AG04450 (cell line): ENCODE data around the gene TMEM273. TPM values are rescaled to one million over a fixed set of nuclear protein-coding genes. Genes with fewer than 3 reads are reported as not detected.

ENCODE experiments used
- CTCF ChIA-PET: fragments of 300-600, 350-600 bp; formaldehyde crosslinking; extraction: SDS; loops from one replicate; lab custom pipeline; 2022; ENCODE audit warnings: antibody characterized with exemption, inconsistent platforms; lab: Charles Lee
- POLR2A ChIA-PET: fragments of 350-600 bp; formaldehyde crosslinking; extraction: SDS; loops from one replicate; lab custom pipeline; 2021; ENCODE audit warnings: antibody characterized with exemption, inconsistent platforms; lab: Yijun Ruan, JAX
- DNase-seq: peaks from one replicate; pipeline ENCODE4 v3.0.0-alpha.2; 2011; ENCODE audit warnings: low read depth, low spot score
- H3K27ac ChIP-seq: one replicate; pipeline ENCODE4 v1.5.1; 2012; ENCODE audit warnings: low read depth, low read length, control low read depth
- H3K27me3 ChIP-seq: one replicate; pipeline ENCODE4 v1.6.0; 2012; ENCODE audit warnings: low read length; ENCODE audit not compliant: control insufficient read depth, insufficient read depth
- H3K4me3 ChIP-seq: 2 replicates; pipeline ENCODE4 v1.5.1; 2011; ENCODE audit warnings: mild to moderate bottlenecking, low read depth, low read length, control low read depth
- H3K9me3 ChIP-seq: 2 replicates; pipeline ENCODE4 v1.5.1; 2012; ENCODE audit warnings: low read length; ENCODE audit not compliant: control insufficient read depth, insufficient read depth
- polyA plus RNA-seq: library from polyadenylated mRNA; depleted of rRNA; stranded (reverse); fragments of >200 nt; gene quantifications from 2 replicates; pipeline ENCODE4 v1.2.3, GENCODE V29; 2011
- TF ChIP-seq, protein P1 (sequence below): IDR thresholded peaks from 2 replicates; pipeline ENCODE4 v1.5.1; 2011; ENCODE audit warnings: low read depth, low read length, control low read depth, inconsistent platforms

Gene TMEM273
- polyA plus RNA-seq, 1 experiment, result not detected

DNA sequence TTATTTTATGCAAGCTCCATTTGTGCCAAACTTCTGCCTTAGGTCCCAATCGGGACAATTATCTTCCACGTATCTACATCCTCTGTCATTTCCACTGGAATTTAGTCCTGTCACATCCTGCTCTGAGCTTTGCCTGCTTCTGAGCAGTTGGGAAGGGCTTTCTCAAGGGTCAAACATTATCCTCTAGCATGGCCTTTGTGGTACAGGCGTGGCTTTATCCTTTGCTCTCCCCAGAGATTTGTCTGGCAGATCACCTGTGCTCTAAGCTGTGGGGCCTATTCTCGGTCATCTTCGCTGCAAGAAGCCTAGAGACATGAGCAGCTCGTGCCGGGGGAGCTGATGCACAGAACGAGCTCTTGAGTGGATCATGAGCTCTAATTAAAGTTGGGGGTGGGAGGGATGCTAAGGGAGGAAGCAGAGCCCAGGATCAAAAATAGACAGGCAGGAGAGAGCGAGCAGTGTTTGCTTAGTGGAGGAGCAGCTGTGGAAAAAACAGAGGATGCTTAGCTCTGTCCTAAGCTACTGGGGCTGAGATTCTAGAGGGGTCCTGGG is 19.8 kb upstream of the TMEM273 start:
- TF ChIP-seq, protein P1, sequence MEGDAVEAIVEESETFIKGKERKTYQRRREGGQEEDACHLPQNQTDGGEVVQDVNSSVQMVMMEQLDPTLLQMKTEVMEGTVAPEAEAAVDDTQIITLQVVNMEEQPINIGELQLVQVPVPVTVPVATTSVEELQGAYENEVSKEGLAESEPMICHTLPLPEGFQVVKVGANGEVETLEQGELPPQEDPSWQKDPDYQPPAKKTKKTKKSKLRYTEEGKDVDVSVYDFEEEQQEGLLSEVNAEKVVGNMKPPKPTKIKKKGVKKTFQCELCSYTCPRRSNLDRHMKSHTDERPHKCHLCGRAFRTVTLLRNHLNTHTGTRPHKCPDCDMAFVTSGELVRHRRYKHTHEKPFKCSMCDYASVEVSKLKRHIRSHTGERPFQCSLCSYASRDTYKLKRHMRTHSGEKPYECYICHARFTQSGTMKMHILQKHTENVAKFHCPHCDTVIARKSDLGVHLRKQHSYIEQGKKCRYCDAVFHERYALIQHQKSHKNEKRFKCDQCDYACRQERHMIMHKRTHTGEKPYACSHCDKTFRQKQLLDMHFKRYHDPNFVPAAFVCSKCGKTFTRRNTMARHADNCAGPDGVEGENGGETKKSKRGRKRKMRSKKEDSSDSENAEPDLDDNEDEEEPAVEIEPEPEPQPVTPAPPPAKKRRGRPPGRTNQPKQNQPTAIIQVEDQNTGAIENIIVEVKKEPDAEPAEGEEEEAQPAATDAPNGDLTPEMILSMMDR, result no peak
- CTCF ChIA-PET, result no interaction called here

DNA sequence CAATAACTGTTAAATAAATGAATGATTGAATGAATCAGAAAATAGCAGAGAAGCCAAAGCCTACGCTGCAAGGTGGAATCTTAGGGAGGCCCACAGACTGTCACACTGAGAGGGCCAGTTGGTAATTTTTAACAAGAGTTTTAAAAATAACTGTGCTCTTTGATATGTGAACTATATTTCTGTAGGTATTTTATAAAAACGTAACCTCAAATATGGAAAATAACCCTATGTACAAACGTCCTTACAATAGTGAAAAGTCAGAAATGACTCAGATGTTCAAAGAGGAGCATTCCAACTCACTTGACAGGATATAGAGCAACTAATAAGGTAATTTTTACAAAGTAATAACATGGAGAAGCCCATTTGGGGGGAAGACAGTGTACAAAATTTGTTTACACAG is 18.9 kb upstream of the TMEM273 start:
- H3K9me3 ChIP-seq, result no peaks in the 10 kb centered on the region
- TF ChIP-seq, protein P1, result no peak
- POLR2A ChIA-PET, result no interaction called here
- no peak overlapping the region for H3K27ac ChIP-seq
- no peak for DNase-seq
- no peak overlapping the region for H3K4me3 ChIP-seq
- peaks cover 26% of the 10 kb centered on the region for H3K27me3 ChIP-seq
- CTCF ChIA-PET, result no interaction called here

More for the DNA sequence above, 19.8 kb upstream of the TMEM273 start:
- Histone ChIP-seq H3K9me3 (no peaks in the 10 kb centered on the region), H3K27me3 (peaks cover 28% of the 10 kb centered on the region), H3K27ac (no peak overlapping the region), H3K4me3 (no peak overlapping the region)
- POLR2A ChIA-PET, result no interaction called here
- DNase-seq, result no peak

DNA sequence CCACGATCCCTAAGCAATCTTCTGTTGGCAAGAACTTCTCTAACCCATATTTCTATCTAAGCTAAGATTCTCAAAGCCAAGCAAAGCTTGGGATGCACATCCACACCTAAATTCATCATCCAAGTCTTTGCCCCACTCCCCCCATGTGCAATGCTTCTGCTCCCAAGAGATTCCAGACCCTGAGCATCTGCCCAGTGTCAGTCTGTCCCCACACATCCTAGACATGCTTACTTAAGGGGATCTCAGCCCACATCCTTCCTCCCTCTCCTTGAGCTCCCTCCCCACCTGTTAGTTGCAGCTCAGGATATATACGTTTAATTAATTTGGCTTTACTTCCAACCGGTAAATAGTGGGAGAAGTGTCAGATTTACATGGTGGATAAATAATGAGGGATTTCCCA is 17.0 kb upstream of the TMEM273 start:
- TF ChIP-seq, protein P1, result no peak
- peaks cover 24% of the 10 kb centered on the region for H3K27me3 ChIP-seq
- DNase-seq, result no peak
- no peaks in the 10 kb centered on the region for H3K9me3 ChIP-seq
- no peak overlapping the region for H3K4me3 ChIP-seq
- ChIA-PET POLR2A (no interaction called here), CTCF (no interaction called here)
- H3K27ac ChIP-seq, result no peak overlapping the region

DNA sequence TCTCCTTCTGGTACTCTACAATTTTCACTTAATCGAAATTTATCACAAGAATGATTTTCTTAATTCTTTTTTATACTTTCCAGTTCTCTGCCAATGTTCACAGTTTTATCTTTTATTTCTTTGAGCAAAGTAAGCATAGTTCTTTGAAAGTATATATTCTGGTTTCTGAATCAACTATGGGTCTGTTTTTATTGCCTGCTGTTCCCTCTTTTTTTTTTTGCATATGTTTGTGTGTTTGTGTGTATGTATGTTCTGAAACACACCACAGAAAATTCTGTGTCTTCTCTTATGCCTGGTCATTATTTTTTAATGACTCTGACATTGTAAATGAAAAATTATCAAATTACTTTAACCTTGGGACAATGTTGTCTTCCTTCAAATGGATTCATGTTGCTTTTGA is 15.9 kb upstream of the TMEM273 start:
- Histone ChIP-seq H3K9me3 (no peaks in the 10 kb centered on the region), H3K27me3 (peaks cover 22% of the 10 kb centered on the region), H3K4me3 (no peak overlapping the region), H3K27ac (no peak overlapping the region)
- ChIA-PET POLR2A (no interaction called here), CTCF (no interaction called here)
- TF ChIP-seq, protein P1, result no peak
- DNase-seq, result no peak

DNA sequence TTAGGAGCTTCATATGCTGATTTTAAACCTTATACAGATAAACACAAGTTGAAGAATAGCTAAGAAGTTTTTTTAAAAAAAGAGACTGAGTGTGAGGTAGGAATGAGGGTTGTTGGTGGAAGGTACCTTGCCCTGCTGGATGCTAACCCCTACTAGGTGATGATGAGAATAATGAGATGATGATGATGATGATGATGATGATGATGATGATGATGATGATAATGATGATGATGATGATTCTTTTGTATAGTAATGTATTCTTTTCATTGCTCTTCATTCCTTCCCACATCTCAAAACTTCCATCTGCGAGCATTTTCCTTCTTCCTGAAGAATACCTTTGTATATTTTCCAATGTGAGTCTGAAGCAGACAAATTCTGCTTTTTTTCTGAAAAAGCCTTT is 14.1 kb upstream of the TMEM273 start:
- TF ChIP-seq, protein P1, result no peak
- CTCF ChIA-PET, result no interaction called here
- DNase-seq, result no peak
- Histone ChIP-seq H3K9me3 (no peaks in the 10 kb centered on the region), H3K27me3 (peaks cover 22% of the 10 kb centered on the region), H3K4me3 (no peak overlapping the region), H3K27ac (no peak overlapping the region)
- POLR2A ChIA-PET, result no interaction called here
